Type B pancreatic cell (in vitro differentiated cells): ENCODE data around the gene NAT14. TPM values are rescaled to one million over a fixed set of nuclear protein-coding genes. Genes with fewer than 3 reads are reported as not detected.

ENCODE experiments used
- DNase-seq: peaks from one replicate; pipeline ENCODE4 v3.0.0; 2021; ENCODE audit warnings: mixed read lengths; ENCODE audit not compliant: unreplicated experiment; ENCODE audit errors: extremely low spot score
- H3K27ac Mint-ChIP-seq: 2 replicates; pipeline ENCODE4 v1.8.0; 2021; ENCODE audit warnings: mild to moderate bottlenecking, mixed read lengths
- H3K27me3 Mint-ChIP-seq: 2 replicates; pipeline ENCODE4 v1.8.0; 2021; ENCODE audit warnings: mixed read lengths
- H3K36me3 Mint-ChIP-seq: 2 replicates; pipeline ENCODE4 v1.8.0; 2021; ENCODE audit warnings: mixed read lengths
- H3K4me1 Mint-ChIP-seq: one replicate; pipeline ENCODE4 v1.8.0; 2021; ENCODE audit warnings: mixed read lengths; ENCODE audit not compliant: unreplicated experiment
- H3K4me3 Mint-ChIP-seq: 2 replicates; pipeline ENCODE4 v1.8.0; 2021; ENCODE audit warnings: mild to moderate bottlenecking, mixed read lengths
- H3K9me3 Mint-ChIP-seq: 2 replicates; pipeline ENCODE4 v1.8.0; 2021; ENCODE audit warnings: mixed read lengths
- CTCF ChIP-seq: fragments of 200-600 bp; sonication (generic); conservative IDR thresholded peaks from 2 replicates; pipeline ENCODE4 v1.5.0; 2021; ENCODE audit warnings: antibody characterized with exemption, mild to moderate bottlenecking
- total RNA-seq: library from RNA; stranded (reverse); gene quantifications from 2 replicates; pipeline ENCODE4 v1.2.1, GENCODE V29; 2021; ENCODE audit warnings: low replicate concordance

The NAT14 gene
- total RNA-seq, 1 donor from 2014 or later = 64.3 TPM

GRCh38 chr19:55451965-55452748 lies 32.8 kb upstream of the NAT14 start:
- peaks cover 29% of the 10 kb centered on the region for H3K27me3 Mint-ChIP-seq
- H3K27ac Mint-ChIP-seq = no peak overlapping the region
- H3K4me3 Mint-ChIP-seq = peak overlapping the region; percentile 77

GRCh38 chr19:55452749-55453346 lies 32.1 kb upstream of the NAT14 start:
- Mint-ChIP-seq H3K27ac (peak overlapping the region; percentile 74), H3K9me3 (no peaks in the 10 kb centered on the region), H3K4me1 (peaks cover 14% of the 10 kb centered on the region), H3K36me3 (peaks cover 8% of the 10 kb centered on the region), H3K27me3 (peaks cover 29% of the 10 kb centered on the region), H3K4me3 (peak overlapping the region; percentile 83)
- DNase-seq = peak; percentile 84
- no peak for TF ChIP-seq CTCF

More at GRCh38 chr19:55451965-55452748, 32.8 kb upstream of the NAT14 start:
- H3K36me3 Mint-ChIP-seq = peaks cover 8% of the 10 kb centered on the region
- H3K9me3 Mint-ChIP-seq = no peaks in the 10 kb centered on the region
- no peak for DNase-seq
- peaks cover 12% of the 10 kb centered on the region for H3K4me1 Mint-ChIP-seq
- no peak for TF ChIP-seq CTCF

- peaks cover 29% of the 10 kb centered on the region for H3K27me3 Mint-ChIP-seq
- H3K4me1 Mint-ChIP-seq = peaks cover 19% of the 10 kb centered on the region
- H3K36me3 Mint-ChIP-seq = peaks cover 8% of the 10 kb centered on the region
- H3K4me3 Mint-ChIP-seq = peak overlapping the region; percentile 83
- peak overlapping the region; percentile 74 for H3K27ac Mint-ChIP-seq
- no peak for TF ChIP-seq CTCF
- DNase-seq = no peak
- H3K9me3 Mint-ChIP-seq = no peaks in the 10 kb centered on the region
Observed at GRCh38 chr19:55453511-55454260, 31.3 kb upstream of the NAT14 start.

GRCh38 chr19:55454787-55455243 lies 30.2 kb upstream of the NAT14 start:
- Mint-ChIP-seq H3K4me3 (peak overlapping the region; percentile 49), H3K36me3 (peaks cover 8% of the 10 kb centered on the region), H3K27ac (no peak overlapping the region), H3K27me3 (peaks cover 29% of the 10 kb centered on the region), H3K4me1 (peaks cover 22% of the 10 kb centered on the region), H3K9me3 (no peaks in the 10 kb centered on the region)
- no peak for DNase-seq
- peak; percentile 75 for TF ChIP-seq CTCF

- Mint-ChIP-seq H3K9me3 (no peaks in the 10 kb centered on the region), H3K27ac (no peak overlapping the region), H3K4me1 (peaks cover 31% of the 10 kb centered on the region), H3K4me3 (no peak overlapping the region), H3K36me3 (peaks cover 8% of the 10 kb centered on the region), H3K27me3 (peaks cover 25% of the 10 kb centered on the region)
- no peak for DNase-seq
- TF ChIP-seq CTCF = no peak
Observed at GRCh38 chr19:55455576-55456235, 29.3 kb upstream of the NAT14 start.
